ENCODE measurements around the gene FYN. TPM values are rescaled to one million over a fixed set of nuclear protein-coding genes. Genes with fewer than 3 reads are reported as not detected.

The FYN gene
- total and polyA plus RNA-seq, 4 donors: 11.2 to 28.3 (median 19.7) TPM

- DNase-seq (ENCODE audit: low spot score): no peak
- no peaks in the 10 kb centered on the region for H3K27me3 ChIP-seq (ENCODE audit: control insufficient read depth in 4 of 4, insufficient read depth in 4 of 4, low read length in 3 of 4)
- 61% methylated on average over 8 of the region's 8 CpGs for WGBS
- no peaks in the 10 kb centered on the region for H3K9me3 ChIP-seq (ENCODE audit: control insufficient read depth in 4 of 4, low read length in 3 of 4)
- H3K27ac ChIP-seq (ENCODE audit: low read depth in 1 of 2, low read length in 2 of 2): no peak overlapping the region
- no peak for TF ChIP-seq SP1 (IDR thresholded peaks at IDR 0.05)
- TF ChIP-seq FOXA2 (IDR thresholded peaks at IDR 0.05): no peak
- TF ChIP-seq JUND (IDR thresholded peaks at IDR 0.05): no peak
- no peak for TF ChIP-seq HNF4G (IDR thresholded peaks at IDR 0.05)
- TF ChIP-seq HNF4A (conservative IDR thresholded peaks at IDR 0.05): no peak
- TF ChIP-seq YY1 (IDR thresholded peaks at IDR 0.05): no peak
- TF ChIP-seq, protein P1, sequence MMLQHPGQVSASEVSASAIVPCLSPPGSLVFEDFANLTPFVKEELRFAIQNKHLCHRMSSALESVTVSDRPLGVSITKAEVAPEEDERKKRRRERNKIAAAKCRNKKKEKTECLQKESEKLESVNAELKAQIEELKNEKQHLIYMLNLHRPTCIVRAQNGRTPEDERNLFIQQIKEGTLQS (IDR thresholded peaks at IDR 0.05): no peak
- no peak overlapping the region for H3K4me3 ChIP-seq (ENCODE audit: low read depth in 1 of 3, low read length in 3 of 3)
- no peak overlapping the region for H3K9ac ChIP-seq (ENCODE audit: low read depth in 1 of 2, low read length in 2 of 2)
- H3K36me3 ChIP-seq (ENCODE audit: control insufficient read depth in 4 of 4, insufficient read depth in 3 of 4, low read depth in 1 of 4, low read length in 3 of 4): no peaks in the 10 kb centered on the region
- H3K4me1 ChIP-seq (ENCODE audit: control insufficient read depth in 4 of 4, insufficient read depth in 4 of 4, low read length in 3 of 4): peaks cover 0 to 2% (median 0%) of the 10 kb centered on the region in 4 donors
Measured at GRCh38 chr6:111804627-111805235, 68.5 kb downstream of the FYN start.

DNA sequence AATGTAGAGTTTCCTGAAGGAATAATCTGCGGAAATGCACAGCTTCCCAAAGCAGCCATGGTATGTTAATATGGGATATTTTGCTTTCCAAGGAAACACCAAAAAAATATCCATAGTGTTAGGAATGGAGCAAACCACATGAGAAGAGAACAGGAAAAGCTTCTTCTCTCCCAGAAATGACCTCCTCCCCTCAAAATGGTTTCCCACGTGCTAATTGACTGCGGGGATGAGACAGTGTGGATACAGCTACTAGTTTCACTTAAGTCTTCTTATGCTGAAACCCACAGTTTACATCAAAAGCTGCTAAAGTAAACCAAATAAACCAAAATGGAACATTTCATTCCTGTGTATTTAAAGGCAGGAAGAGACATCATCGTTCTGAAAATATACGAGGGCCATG, 69.4 kb downstream of the FYN start:
- peak overlapping the region; percentile 15 to 16 for H3K27ac ChIP-seq (ENCODE audit: low read depth in 1 of 2, low read length in 2 of 2)
- DNase-seq (ENCODE audit: low spot score): no peak
- no peaks in the 10 kb centered on the region for H3K9me3 ChIP-seq (ENCODE audit: control insufficient read depth in 4 of 4, low read length in 3 of 4)
- no peak overlapping the region for H3K9ac ChIP-seq (ENCODE audit: low read depth in 1 of 2, low read length in 2 of 2)
- TF ChIP-seq YY1 (IDR thresholded peaks at IDR 0.05) (peak; percentile 43), GABPA (IDR thresholded peaks at IDR 0.05 in 1 of 2, conservative IDR thresholded peaks at IDR 0.05 in 1 of 2) (no peak), TAF1 (conservative IDR thresholded peaks at IDR 0.05) (no peak), JUND (IDR thresholded peaks at IDR 0.05) (no peak), SP1 (IDR thresholded peaks at IDR 0.05) (no peak), NR2F2 (IDR thresholded peaks at IDR 0.05) (peak; percentile 25)
- WGBS: 73% methylated on average over 5 of the region's 5 CpGs
- peaks cover 0 to 2% (median 0%) of the 10 kb centered on the region in 4 donors for H3K4me1 ChIP-seq (ENCODE audit: control insufficient read depth in 4 of 4, insufficient read depth in 4 of 4, low read length in 3 of 4)
- no peak overlapping the region for H3K4me3 ChIP-seq (ENCODE audit: low read depth in 1 of 3, low read length in 3 of 3)
- no peaks in the 10 kb centered on the region for H3K27me3 ChIP-seq (ENCODE audit: control insufficient read depth in 4 of 4, insufficient read depth in 4 of 4, low read length in 3 of 4)
- H3K36me3 ChIP-seq (ENCODE audit: control insufficient read depth in 4 of 4, insufficient read depth in 3 of 4, low read depth in 1 of 4, low read length in 3 of 4): no peaks in the 10 kb centered on the region

DNA sequence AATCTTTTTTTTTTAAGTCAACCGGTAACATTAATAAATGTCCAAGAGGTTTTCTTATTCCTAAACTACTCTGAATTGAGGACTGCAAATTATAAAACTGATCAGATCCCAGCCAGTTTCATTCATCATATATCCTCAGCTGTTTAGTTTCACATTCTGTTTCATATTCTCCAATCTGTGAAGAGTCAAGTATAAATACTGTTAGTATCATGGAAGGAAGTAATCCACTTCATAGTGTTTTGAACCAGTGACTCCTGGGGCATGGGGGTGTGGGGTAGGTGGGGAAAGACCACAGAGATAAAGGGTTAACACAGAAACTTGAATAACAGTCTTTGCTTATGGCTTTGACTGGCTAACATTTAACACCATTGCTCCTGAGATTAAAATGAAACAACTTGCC, 69.9 kb downstream of the FYN start:
- WGBS: 83% methylated on average over 1 of the region's 1 CpG
- no peaks in the 10 kb centered on the region for H3K9me3 ChIP-seq (ENCODE audit: control insufficient read depth in 4 of 4, low read length in 3 of 4)
- H3K4me1 ChIP-seq (ENCODE audit: control insufficient read depth in 4 of 4, insufficient read depth in 4 of 4, low read length in 3 of 4): peaks cover 0 to 2% (median 0%) of the 10 kb centered on the region in 4 donors
- no peaks in the 10 kb centered on the region for H3K27me3 ChIP-seq (ENCODE audit: control insufficient read depth in 4 of 4, insufficient read depth in 4 of 4, low read length in 3 of 4)
- DNase-seq (ENCODE audit: low spot score): no peak
- H3K9ac ChIP-seq (ENCODE audit: low read depth in 1 of 2, low read length in 2 of 2): no peak overlapping the region
- H3K36me3 ChIP-seq (ENCODE audit: control insufficient read depth in 4 of 4, insufficient read depth in 3 of 4, low read depth in 1 of 4, low read length in 3 of 4): no peaks in the 10 kb centered on the region
- H3K27ac ChIP-seq (ENCODE audit: low read depth in 1 of 2, low read length in 2 of 2): peak overlapping the region in 1 of 2 donors; percentile 16
- no peak for TF ChIP-seq YY1 (IDR thresholded peaks at IDR 0.05)
- TF ChIP-seq NR2F2 (IDR thresholded peaks at IDR 0.05): no peak
- TF ChIP-seq FOXA2 (IDR thresholded peaks at IDR 0.05): no peak
- no peak for TF ChIP-seq ZBTB33 (IDR thresholded peaks at IDR 0.05)
- TF ChIP-seq EGR1 (IDR thresholded peaks at IDR 0.05; ENCODE audit: low read depth in 2 of 2): no peak
- H3K4me3 ChIP-seq (ENCODE audit: low read depth in 1 of 3, low read length in 3 of 3): no peak overlapping the region
